Stimulated activated naive CD4-positive, alpha-beta T cell (primary cell): Measurements from ENCODE around the gene SLITRK4.

ENCODE experiments used
- DNase-seq, 6 experiments: peaks; one replicate each; lab custom pipeline; 2025; lab: John Stamatoyannopoulos, UW

SLITRK4 gene, protein sequence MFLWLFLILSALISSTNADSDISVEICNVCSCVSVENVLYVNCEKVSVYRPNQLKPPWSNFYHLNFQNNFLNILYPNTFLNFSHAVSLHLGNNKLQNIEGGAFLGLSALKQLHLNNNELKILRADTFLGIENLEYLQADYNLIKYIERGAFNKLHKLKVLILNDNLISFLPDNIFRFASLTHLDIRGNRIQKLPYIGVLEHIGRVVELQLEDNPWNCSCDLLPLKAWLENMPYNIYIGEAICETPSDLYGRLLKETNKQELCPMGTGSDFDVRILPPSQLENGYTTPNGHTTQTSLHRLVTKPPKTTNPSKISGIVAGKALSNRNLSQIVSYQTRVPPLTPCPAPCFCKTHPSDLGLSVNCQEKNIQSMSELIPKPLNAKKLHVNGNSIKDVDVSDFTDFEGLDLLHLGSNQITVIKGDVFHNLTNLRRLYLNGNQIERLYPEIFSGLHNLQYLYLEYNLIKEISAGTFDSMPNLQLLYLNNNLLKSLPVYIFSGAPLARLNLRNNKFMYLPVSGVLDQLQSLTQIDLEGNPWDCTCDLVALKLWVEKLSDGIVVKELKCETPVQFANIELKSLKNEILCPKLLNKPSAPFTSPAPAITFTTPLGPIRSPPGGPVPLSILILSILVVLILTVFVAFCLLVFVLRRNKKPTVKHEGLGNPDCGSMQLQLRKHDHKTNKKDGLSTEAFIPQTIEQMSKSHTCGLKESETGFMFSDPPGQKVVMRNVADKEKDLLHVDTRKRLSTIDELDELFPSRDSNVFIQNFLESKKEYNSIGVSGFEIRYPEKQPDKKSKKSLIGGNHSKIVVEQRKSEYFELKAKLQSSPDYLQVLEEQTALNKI

DNA sequence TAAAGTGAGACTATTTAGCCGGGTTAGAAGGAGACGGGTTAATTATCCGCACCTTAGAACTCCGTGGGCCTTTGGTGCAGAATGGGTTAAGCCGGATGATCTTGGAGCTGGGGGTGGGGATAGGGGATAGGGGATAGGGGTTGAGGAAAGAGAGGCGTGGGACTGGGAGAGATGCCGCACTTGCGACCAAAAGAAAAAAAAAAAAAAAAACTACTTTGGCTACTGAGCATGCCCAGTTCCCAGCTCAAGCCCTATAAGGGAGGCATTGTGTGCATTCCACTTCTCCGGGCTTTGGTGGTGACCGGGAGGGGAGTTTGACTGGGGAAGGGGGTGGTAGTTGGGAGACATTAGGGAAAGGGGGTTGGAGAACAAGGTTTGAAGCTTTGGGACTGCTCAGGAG, at the start of gene SLITRK4:
Gene SLITRK4 (minus strand): TSS at position 187 of the 400 bp plus-strand sequence. CDS start 4,993 bp downstream, outside the sequence.
- no peak for DNase-seq

DNA sequence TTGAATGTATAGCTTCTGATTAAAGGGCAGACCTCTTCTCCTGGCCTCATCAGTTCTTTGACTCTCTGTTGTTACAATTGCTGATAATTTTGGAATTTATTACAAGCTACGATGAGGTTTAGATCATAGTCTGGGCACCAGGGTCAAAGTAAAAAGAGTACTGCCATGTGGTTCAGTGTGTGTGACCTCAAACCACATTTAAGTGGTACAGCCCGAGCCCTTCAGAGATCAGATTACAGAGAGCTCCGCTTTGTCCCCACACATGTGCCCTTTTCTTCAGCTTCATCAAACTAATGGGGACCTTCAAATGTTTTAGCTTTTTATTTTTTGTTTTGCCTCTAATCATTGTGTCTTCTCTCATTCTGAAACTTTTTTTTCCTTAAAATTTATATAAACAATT, 47.6 kb upstream of the SLITRK4 start:
- DNase-seq: no peak

DNA sequence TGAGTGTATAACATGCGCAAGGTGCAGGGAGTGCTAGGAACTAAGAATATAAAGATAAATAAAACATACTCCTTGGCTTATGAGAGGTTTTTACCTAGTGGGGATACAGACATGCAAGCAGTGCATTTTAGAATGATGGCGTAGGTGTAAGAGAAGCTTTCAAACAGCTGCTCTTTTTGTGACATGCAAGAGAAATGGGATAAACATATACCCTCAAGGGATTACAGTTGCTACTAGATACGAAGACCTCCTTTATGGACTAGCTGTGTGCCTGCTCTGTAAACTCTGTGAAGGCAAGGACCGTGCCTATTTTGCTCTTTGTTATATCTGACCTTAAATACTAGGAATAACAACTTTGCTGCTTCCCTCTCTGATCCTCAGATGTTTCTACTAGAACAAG, 39.0 kb upstream of the SLITRK4 start:
- no peak for DNase-seq

DNA sequence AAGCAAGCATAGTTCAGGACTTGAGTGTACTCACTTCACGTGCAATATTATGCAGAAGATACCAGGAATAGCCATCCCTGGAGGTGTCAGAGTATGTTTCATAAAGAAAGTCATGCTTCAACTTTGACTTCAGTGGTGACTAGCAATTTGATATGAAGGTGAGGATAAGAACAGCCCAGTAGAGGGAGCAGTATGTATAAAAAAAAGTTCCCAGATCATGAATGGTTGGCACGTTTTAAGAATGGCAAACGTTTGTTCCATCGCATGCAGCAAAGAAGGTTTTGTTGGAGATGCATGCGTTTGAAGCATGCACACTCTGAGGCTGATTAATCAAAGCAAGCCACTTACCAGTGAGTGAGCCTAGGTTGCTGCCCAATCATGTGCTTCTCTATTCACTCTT, 33.5 kb upstream of the SLITRK4 start:
- no peak for DNase-seq

DNA sequence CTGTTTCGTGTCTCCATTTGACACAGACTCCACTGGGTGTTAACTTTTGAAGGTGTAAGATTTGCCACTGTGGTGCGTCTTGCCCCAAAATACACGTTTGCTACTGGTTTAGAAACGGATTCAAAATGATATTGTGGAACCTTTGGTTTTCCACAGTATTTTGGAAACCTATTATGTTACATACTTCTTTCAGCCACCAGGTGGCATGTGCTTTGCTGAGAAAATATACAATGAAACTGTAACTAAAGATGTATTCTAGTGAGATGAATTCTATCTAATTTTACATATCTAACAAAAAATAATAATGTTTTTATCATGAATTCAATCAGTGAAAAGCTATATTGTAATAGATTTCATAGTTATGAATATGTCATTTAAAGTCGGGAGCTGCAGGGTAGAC, 28.4 kb upstream of the SLITRK4 start:
- no peak for DNase-seq

DNA sequence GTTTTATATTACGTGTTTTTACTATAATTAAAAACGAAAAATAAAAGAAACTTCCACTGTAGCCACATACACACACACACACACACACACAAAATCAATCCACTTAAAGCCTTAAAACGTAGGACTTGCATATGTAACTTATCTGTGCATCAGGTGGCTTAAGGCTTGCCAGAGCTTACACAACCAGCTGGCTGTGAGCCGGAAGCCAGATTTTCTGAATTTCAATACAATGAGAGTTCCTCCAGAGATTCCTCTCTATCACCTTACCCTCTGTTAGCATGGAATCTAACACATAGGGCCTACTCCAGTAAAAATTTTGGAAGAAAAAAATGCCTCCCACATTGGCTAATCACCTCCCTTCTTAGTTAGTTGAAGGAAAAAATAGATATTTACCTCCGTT, 27.9 kb upstream of the SLITRK4 start:
- DNase-seq: no peak

DNA sequence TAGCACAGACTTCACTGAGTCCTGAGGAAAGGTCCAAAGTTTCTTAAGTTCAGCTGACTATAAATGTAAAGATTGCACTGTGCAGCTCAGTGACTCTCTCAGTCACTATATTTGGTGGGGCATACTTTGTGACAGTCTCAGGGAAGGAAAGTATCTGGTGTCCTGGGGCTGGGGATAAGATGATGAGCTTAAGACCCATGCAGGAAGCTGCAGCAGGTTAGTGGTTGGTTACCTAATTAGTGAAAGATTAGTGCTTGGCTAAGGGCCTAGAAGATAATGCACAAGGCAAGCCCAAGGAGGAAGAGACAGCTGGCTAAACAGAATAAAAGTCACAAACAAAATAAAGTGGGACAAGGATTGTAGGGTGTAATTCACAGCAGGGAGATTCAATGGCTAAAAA, 25.4 kb upstream of the SLITRK4 start:
- no peak for DNase-seq

DNA sequence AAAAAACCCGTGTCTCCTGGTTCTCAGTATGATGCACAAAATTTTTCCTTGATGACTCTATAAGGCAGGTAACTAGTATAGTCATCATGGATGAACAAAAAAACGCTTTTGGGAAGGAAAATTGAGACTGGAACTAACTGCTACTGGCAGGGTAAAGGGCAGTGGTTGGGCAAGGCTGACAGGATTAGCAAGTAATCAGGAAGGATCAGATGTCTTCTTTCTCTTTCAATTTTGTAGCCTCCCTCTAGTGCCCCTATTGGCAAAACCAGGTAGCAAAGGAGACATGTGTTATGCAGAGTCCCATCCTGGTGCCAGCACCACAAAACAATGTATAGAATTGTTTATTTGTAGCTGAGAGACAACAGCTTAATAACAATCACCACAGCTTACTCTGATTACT, 12.8 kb upstream of the SLITRK4 start:
- DNase-seq: no peak

DNA sequence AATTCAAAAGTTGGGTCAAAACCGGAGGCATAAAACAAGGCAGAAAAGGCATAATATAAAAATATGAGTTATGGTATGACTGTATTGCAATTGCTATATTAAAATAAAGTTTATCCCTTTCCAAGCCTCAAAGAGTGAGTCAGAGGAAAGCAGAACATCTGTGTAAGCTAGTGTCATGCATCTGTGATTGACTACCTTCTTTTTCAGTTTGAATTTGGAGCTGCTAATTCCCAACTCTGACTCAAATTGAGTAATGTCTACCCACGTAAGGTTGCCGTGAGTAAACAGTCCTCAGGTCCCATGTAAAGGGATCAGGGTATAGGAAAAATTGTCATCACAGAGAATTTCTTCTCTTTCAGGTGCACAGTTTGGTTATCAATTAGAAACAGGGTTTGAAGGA, 6.5 kb upstream of the SLITRK4 start:
- no peak for DNase-seq

DNA sequence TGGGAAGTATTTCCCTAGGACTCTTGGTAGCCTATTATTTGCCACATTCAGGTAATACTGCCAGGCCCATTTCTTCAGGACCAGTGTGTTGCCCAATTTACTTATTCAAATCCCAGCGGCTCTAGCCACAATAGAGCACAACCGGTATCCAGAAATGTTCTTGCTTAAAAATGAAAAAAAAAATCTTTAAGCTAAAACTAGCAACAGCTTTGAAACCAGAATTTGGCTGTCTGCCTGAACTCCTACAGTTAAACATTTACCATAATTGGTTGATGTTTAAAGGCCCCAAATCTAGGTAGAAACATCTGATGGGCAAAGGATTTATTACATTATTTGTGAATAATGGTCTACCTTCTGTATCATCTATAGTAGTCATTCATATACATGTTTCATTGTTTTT, 930 bp upstream of the SLITRK4 start:
- no peak for DNase-seq

DNA sequence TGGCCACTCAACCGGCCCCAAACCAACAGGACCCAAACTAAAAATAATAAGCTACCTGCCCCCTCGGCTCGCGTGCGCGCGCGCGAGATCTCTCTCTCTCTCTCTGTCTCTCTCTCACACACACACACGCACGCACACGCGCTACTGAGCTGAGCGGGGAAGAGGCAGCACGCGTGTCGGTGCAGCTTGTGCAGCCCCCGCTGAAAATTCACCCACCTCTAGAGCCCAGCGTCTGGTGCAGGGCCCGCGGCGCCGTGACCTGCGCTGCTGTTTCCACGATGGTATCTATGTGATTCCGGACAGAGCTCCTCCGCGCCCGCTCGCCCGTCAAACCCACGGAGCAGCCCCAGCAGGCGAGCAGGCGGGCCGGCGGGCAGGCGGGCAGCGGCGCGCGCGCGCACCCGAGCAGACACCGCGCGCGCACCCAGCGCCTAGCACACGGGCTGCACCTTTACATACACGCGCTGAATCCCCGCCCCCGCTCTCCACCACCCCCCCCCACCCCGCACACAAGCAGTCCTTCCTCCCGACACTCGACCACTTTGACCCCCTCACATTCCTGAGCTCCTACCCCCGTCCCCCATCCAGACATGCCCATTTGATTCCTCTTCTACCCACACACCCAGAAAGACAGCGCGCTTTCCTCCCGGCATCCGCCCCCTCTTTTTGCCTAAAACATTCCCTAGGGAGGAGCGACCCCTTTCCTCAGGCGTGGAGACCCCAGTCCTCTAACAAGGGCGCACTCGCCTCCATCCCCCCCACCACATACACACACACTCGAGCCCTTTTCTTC, 1.0 kb downstream of the SLITRK4 start:
- DNase-seq: no peak

DNA sequence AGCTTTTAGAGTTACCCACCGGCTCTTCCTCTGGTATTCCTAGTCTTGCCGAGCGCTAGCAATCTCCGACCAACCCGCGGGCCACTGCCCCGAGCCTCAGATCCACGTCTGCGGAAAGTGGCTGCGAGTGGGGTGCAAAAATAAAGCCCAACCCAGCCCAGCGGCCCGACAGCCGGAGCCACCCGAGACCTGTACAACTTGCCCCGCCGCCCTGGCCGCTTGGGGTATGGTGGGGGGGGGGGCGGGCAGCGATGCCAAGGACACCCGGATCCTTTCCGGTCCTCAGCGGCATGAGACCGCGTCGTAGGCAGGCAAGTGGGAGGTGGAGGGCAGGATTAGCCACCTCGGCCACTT, 1.6 kb downstream of the SLITRK4 start:
- no peak for DNase-seq

DNA sequence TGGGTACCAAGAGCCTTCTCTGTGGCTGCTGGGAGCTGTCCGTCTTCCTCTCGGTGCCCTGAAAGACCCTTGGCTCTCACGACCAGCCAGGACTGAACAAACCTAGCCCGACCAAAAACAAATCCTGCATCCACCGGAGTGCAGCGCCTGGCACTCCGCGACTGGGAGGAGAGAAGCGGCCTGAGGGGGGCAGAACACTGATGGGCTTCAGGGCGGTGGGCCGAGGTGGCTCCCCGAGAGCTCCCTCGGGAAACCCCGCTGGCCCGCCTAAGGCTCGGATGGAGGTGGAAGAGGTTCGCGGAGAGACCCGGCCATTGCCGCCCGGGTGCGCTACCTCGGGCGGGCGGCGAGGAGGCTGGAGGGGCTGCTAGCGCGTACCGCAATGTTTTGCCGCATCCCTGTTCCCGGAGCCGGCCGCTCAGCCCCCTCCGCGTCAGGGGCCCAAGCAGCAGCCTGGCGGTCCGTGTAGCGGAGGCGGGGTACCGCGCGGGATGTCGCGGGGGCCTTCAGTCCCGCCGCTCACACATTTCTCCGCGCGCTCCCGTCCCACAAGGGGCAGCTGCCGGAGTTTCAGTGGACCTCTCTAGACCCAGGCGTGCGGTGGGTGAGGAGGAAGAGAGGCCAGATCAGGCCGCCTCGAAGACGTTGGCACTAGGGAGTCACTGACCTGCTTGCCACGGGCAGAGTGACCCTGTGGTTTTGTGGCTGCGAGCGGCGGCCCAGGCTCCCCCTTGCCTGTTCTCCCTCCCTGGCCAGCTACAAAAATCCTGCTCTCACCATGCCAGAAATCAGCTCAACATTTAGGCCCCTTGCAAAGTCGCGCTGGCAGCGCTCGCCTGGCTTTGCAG, 2.2 kb downstream of the SLITRK4 start:
- no peak for DNase-seq

DNA sequence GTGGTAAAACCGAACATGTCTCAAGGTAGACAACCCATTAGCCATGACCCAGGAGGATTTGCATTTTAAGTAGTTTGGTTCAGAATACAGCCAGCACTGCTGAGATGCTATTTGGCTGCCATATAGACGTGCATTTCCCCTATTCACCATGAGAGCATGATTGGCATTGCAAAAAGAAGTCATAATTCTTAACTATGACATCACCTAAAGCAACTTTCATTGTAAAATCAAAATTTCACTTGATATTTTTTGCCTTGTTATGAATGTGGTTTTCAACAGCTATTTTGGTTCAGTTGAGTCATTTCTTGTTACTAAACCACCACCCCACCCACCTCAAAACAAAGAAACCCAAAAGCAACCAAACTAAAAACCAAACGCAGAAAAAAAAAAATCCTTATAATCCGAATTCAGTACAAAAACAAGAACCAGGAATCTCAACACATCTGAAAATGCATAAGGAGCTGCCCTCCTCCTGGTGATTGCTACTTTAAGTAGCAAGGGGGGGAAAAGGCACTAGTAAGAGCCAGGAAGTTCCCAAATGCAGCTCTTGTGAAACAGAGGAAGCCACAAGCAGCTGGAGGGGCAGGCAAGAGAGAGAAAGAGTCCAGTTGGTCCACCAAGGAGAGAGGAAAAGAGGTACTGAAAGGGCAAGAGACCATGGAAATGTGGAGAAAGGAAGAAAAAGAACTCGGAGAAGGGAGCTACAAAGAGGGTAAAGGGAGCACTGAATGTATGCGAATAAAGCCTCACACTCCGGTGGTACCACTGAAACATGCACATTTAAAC, 3.1 kb downstream of the SLITRK4 start:
- DNase-seq: no peak

DNA sequence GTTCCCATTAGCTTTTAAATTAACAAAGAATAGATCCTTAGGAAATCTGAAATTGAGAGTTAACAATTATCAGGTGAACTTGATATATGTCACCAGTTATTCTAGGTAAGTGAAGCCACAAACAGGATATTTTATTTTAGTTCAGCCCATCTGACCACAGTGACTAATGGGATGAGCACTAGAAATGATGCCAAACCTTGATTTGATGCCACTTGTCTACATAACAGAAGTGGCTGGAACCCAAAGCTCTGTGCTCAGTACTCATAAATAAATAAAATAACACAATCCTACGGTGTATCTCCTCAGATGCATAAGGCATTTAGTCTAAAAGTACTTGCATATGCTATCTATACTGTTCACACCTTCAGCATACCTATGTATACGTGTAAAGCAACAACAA, 12.2 kb downstream of the SLITRK4 start:
- DNase-seq: no peak

DNA sequence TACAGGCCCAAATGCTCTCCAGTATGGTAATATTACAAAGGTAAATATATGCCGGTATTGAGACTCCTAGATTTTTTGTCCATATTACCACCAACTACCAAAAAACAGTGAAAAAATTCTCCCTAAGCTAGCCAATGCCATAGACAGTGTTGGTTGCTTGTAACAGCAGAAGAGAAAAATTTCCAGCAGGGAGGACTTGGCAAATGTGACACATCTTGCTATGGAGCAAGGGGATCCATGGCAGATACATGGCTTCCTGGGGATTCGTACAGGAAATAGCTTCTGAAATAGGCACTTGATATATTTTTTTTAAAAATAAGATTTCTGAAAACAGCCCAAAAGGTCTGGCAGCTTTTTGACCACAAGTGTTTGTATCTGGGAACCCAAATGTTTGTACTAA, 14.6 kb downstream of the SLITRK4 start:
- DNase-seq: no peak

DNA sequence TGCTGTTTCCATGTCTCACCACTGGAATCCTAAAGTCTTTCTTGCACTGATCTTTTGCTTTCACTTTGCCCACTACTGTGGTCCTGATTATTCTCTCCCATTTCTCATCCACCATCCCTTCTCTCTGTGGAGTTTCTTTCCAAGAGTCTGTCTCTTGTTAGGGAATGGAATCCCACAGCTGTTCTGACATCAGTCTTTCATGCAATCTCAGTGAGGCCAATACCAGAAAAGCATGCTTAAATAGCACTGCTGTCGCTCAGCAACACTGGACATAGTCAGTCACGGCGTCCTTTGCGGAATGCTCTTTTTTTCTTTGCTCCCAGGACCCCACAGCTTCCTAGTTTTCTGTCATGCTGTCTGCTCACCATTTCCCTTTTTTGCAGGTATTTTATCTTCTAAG, 20.1 kb downstream of the SLITRK4 start:
- no peak for DNase-seq

DNA sequence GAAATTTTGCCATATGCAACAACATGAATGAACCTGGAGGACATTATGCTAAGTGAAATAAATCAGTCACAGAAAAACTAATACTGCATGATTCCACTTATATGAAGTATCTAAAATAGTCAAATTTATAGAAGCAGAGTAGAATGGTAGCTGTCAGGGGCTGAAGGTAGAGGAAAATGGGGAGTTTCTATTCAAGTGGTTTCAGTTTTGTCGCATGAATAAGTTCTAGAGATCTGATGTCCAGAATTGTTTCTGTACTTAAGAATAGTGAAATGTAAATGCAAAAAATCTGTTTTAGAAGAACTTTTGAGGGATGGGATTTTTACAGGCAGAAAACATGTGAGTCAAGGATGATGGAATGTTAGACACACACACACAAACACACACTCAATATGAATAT, 34.1 kb downstream of the SLITRK4 start:
- DNase-seq: no peak

DNA sequence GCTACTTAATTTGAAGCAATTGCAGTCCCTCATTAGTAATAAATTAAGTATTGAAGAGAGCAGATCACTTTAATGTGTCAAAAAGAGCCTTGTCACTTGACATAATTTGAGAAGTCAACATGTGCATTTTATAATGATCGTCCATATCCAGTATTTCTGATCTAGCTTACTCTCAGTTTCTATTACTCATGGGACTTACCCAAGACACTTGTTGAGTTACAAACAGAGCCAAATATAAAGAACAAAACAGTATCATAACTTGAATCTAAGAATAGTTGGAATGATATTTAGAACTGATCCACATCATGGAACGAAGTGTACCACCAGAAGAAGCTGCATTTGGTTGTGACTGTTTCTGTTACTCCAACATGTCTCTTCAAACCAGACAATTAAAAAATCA, 54.7 kb downstream of the SLITRK4 start:
- no peak for DNase-seq

DNA sequence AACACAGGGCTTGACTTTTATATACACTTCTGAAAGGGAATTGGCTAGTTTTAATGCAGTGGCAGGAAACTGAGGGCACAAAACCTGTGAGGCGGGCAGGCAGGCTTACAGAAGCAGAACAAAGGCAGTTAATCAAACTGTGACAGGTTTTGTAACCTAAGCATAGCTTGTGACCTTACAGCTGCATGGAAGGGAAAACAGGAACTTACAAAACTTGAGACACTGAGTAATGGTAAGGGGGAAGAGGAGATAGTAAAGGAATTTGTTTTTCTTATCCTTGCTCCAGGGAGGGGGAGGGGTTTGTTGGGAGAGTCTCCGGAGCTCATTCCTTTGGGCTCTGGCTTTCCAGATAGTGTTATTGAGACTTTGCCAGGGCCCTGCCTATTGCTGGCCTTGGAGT, 55.6 kb downstream of the SLITRK4 start:
- no peak for DNase-seq
